ENCODE measurements around the gene FPGS. TPM values are rescaled to one million over a fixed set of nuclear protein-coding genes. Genes with fewer than 3 reads are reported as not detected.

The FPGS gene
- total RNA-seq, 2 donors from 2014 or later: 53.4 to 57.6 TPM

GRCh38 chr9:127850286-127850830 is 47.7 kb downstream of the FPGS start:
- ATAC-seq (replicated peaks in 1 of 2) (no peak), DNase-seq (no peak)
- Mint-ChIP-seq H3K36me3 (ENCODE audit: insufficient read depth in 2 of 2) (peaks cover 14 to 17% of the 10 kb centered on the region in 2 donors), H3K4me3 (no peak overlapping the region), H3K27ac (no peak overlapping the region), H3K9me3 (peaks cover 10 to 11% of the 10 kb centered on the region in 2 donors), H3K27me3 (ENCODE audit: low read depth) (no peaks in the 10 kb centered on the region), H3K4me1 (ENCODE audit: low read depth) (peaks cover 32% of the 10 kb centered on the region)

DNA sequence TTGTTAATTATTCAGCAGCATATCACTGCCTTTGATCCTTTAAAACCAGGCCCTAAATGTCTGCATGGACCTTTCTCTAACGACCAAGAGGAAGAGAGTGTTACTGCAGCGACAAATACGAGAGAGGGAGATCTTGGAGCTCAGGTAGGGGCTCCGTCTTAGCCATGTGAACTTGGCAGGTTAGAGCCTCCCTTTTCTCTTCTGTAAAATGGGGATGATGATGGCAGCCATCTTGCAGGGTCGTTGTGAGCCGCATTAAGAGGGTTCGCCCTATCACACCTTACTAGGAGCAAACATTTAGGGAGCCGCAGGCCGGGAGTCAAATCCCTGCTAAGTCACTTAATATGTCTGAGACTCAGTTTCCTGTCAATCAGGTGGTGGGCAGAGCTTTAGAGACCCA is 50.1 kb downstream of the FPGS start:
- H3K9me3 Mint-ChIP-seq: peaks cover 10 to 11% of the 10 kb centered on the region in 2 donors
- peaks cover 40% of the 10 kb centered on the region for H3K4me1 Mint-ChIP-seq (ENCODE audit: low read depth)
- H3K27ac Mint-ChIP-seq: no peak overlapping the region
- no peak for ATAC-seq (replicated peaks in 1 of 2)
- peaks cover 14 to 17% of the 10 kb centered on the region in 2 donors for H3K36me3 Mint-ChIP-seq (ENCODE audit: insufficient read depth in 2 of 2)
- H3K4me3 Mint-ChIP-seq: peak overlapping the region; percentile 18 to 92
- H3K27me3 Mint-ChIP-seq (ENCODE audit: low read depth): no peaks in the 10 kb centered on the region
- DNase-seq: no peak

DNA sequence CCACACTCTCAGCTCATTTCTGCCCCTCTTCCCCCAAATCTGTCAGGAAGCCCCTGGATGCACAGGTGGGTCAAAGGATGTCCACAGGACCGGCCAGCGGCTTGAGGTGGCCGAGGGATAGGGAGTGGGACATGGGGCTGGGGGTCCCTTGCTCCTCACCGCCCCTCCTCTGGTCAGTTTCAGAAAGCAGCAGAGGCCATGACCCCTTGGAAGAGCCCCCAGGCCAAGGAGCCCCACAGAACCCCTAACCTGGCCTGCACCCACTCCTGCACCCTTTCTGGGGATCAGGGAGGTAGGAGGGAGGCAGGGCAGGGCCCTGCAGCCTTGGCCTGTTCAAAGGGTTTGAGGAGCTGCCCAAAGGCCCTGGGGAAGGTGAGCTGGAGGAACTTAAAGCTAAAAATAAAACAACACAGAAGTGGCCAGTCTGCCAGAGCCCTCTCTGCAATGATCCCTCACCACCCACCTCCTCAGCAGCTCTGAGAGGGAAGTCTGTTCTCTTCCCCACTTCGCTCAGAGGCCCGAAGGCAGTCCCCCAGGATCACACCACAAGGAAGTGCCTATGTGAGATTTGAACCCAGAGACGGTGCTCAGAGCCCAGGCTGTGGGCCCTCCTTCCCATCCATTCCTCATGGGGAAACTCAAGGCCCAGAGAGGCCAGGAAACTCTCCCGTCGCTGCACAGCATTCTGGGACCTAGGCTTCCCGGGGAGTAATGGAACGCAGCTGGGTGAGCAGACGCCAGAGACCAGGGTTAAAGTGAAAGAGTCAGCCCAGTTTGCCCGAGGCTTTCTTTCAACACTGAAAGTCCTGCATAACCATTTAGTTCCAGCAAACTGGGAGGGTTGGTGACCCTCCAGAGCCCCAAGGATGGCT is 50.9 kb downstream of the FPGS start:
- ATAC-seq (replicated peaks in 1 of 2) (peak; percentile 32 to 36), DNase-seq (no peak)
- Mint-ChIP-seq H3K36me3 (ENCODE audit: insufficient read depth in 2 of 2) (peaks cover 11 to 15% of the 10 kb centered on the region in 2 donors), H3K27ac (peak overlapping the region; percentile 91), H3K4me1 (ENCODE audit: low read depth) (peaks cover 43% of the 10 kb centered on the region), H3K9me3 (peaks cover 10 to 11% of the 10 kb centered on the region in 2 donors), H3K4me3 (peak overlapping the region; percentile 92 to 93), H3K27me3 (ENCODE audit: low read depth) (no peaks in the 10 kb centered on the region)

DNA sequence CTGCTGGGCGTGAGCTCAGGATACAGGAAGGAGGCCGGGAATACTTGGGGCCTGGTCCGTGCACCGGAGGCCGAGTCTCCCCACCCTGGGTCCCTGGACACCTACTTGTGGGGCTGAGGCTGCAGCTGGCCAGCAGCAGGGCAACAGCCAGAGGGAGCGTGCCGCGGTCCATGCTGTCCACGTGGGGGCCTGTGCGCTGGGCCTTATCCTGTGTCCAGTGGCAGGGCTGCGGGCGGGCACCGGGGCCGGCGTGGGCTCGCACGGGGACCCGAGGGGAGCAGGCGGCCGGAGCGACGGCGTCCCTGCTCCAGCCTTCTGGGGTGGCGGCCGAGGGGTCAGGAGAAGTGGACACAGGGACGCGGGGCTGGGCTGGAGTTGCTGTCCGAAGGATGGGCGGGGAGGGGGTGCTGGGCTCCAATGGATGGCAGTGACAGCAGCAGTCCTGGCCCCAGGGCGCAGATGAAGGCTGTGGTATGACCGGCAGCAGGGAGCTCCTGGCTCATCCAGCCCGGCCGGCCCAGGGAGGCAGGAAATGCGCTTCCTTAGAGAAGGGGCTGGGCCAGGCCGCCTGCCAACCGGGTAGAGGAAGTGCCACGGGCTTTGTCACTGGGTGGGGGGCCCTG is 51.6 kb downstream of the FPGS start, which contains the start of gene ENG:
Gene ENG, minus strand, starts transcription at position 475 of the 623 bp plus-strand sequence. Its CDS starts 303 bp downstream, at position 172.
- peak; percentile 65 to 80 for ATAC-seq (replicated peaks in 1 of 2)
- Mint-ChIP-seq H3K9me3 (peaks cover 4 to 6% of the 10 kb centered on the region in 2 donors), H3K27ac (peak within 1 kb of the TSS; percentile 91), H3K4me3 (peak within 1 kb of the TSS; percentile 92 to 93), H3K27me3 (ENCODE audit: low read depth) (no peaks in the 10 kb centered on the region), H3K4me1 (ENCODE audit: low read depth) (peaks cover 43% of the 10 kb centered on the region), H3K36me3 (ENCODE audit: insufficient read depth in 2 of 2) (peaks cover 3 to 7% of the 10 kb centered on the region in 2 donors)
- peak; percentile 41 to 55 for DNase-seq

DNA sequence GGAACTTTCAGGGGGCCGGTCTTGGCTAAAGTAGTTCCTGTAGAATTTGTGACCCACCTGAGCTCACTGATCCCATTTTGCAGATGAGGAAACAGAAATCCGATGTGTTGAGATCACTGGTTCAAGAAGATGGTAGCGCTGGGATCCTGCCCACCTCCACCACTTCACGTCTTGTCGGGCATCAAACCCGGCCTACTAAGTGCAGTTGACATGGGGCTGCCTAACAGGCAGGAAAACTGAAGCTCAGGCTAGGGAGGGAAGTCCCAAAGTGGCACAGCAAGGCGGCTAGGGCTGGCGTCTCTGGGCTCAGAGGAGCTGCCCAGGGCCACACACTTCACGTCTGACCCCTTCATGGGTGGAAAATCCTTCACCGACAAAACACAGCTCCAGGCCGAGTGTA is 52.3 kb downstream of the FPGS start:
- DNase-seq (no peak), ATAC-seq (replicated peaks in 1 of 2) (no peak)
- Mint-ChIP-seq H3K4me3 (peak overlapping the region; percentile 29 to 49), H3K27ac (no peak overlapping the region), H3K27me3 (ENCODE audit: low read depth) (no peaks in the 10 kb centered on the region), H3K36me3 (ENCODE audit: insufficient read depth in 2 of 2) (peaks cover 1 to 5% of the 10 kb centered on the region in 2 donors), H3K9me3 (peaks cover 1 to 3% of the 10 kb centered on the region in 2 donors), H3K4me1 (ENCODE audit: low read depth) (peaks cover 43% of the 10 kb centered on the region)

GRCh38 chr9:127855522-127855921 is 52.8 kb downstream of the FPGS start:
- H3K4me3 Mint-ChIP-seq: peak overlapping the region; percentile 29 to 51
- no peak for ATAC-seq (replicated peaks in 1 of 2)
- peaks cover 0 to 2% of the 10 kb centered on the region in 2 donors for H3K9me3 Mint-ChIP-seq
- no peak for DNase-seq
- peak overlapping the region; percentile 70 for H3K27ac Mint-ChIP-seq
- peaks cover 1 to 2% of the 10 kb centered on the region in 2 donors for H3K36me3 Mint-ChIP-seq (ENCODE audit: insufficient read depth in 2 of 2)
- no peaks in the 10 kb centered on the region for H3K27me3 Mint-ChIP-seq (ENCODE audit: low read depth)
- peaks cover 43% of the 10 kb centered on the region for H3K4me1 Mint-ChIP-seq (ENCODE audit: low read depth)

DNA sequence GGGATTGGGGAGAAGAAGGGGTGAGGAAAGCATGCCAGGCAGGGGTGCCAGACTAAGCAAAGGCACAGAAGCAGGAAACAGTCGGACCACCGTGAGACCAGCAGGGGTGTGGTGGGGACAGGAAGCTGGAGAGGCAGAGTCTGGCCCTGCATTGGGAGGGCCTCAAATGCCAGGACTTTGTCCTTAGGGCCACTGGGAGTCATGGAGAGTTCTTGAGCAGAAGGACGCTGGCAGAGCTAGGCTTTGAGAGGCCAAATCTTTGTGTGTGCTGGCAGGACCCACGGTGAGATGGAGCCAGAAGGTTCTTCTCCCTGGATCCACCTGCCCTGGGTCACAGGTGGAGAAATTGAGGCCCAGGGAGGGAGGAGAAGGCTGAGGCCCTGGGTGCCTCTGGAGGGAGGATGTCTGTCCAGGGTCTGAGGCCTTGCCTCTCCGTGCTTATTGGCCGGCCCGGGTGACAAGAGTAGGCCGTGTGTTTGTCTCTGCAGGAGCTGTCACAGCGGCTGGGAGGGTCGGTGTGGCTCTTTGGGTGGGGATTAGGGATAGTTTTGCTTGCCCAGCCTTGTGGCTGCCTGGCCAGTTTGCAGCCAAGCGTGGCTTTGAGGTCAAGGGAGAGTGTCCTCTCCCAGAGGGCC is 53.5 kb downstream of the FPGS start:
- Mint-ChIP-seq H3K9me3 (no peaks in the 10 kb centered on the region), H3K4me1 (ENCODE audit: low read depth) (peaks cover 43% of the 10 kb centered on the region), H3K27ac (no peak overlapping the region), H3K4me3 (no peak overlapping the region), H3K27me3 (ENCODE audit: low read depth) (no peaks in the 10 kb centered on the region), H3K36me3 (ENCODE audit: insufficient read depth in 2 of 2) (no peaks in the 10 kb centered on the region)
- DNase-seq (no peak), ATAC-seq (replicated peaks in 1 of 2) (no peak)

DNA sequence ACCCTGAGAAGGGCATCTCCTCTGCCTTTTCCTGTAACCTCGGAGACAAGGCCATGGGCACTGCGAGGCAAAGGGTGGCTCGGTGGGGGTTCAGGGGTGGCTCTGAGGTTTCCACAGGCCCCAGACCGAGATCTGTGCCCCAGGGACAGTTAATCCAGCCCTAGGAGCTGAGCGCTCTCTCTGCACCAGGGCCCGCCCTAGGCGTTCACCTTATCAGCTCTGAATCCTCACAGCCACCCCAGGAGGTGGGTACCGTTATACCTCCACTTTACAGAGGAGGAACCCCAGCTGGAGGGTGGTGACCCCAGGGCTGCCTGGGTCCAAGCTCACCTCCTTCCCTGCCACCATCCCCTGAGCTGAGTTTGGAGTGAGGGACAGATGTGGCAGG is 54.0 kb downstream of the FPGS start:
- Mint-ChIP-seq H3K4me1 (ENCODE audit: low read depth) (peaks cover 40% of the 10 kb centered on the region), H3K36me3 (ENCODE audit: insufficient read depth in 2 of 2) (no peaks in the 10 kb centered on the region), H3K27ac (no peak overlapping the region), H3K27me3 (ENCODE audit: low read depth) (no peaks in the 10 kb centered on the region), H3K4me3 (no peak overlapping the region), H3K9me3 (no peaks in the 10 kb centered on the region)
- ATAC-seq (replicated peaks in 1 of 2) (no peak), DNase-seq (no peak)

DNA sequence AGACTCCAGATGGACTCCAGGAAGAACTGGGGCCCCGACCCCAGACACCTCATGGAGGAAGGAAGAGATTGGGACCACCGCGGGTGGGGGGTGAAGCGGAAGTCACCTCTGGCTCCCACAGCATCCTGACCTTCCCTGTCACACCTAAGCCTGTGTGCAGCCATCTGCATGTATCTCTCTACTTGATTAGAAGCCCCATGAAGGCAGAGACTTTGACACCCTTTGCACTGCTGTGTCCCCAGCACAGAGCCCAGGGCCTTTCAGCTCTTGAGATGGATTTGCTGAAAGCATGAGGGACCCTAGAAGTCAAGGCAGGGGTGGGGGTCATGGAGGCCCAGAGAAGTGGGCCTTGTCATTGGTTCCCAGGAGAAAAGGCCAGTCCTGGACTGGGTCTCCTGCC is 54.6 kb downstream of the FPGS start:
- no peaks in the 10 kb centered on the region for H3K27me3 Mint-ChIP-seq (ENCODE audit: low read depth)
- H3K36me3 Mint-ChIP-seq (ENCODE audit: insufficient read depth in 2 of 2): no peaks in the 10 kb centered on the region
- no peak overlapping the region for H3K27ac Mint-ChIP-seq
- ATAC-seq (replicated peaks in 1 of 2) (no peak), DNase-seq (no peak)
- no peak overlapping the region for H3K4me3 Mint-ChIP-seq
- peaks cover 34% of the 10 kb centered on the region for H3K4me1 Mint-ChIP-seq (ENCODE audit: low read depth)
- H3K9me3 Mint-ChIP-seq: no peaks in the 10 kb centered on the region

DNA sequence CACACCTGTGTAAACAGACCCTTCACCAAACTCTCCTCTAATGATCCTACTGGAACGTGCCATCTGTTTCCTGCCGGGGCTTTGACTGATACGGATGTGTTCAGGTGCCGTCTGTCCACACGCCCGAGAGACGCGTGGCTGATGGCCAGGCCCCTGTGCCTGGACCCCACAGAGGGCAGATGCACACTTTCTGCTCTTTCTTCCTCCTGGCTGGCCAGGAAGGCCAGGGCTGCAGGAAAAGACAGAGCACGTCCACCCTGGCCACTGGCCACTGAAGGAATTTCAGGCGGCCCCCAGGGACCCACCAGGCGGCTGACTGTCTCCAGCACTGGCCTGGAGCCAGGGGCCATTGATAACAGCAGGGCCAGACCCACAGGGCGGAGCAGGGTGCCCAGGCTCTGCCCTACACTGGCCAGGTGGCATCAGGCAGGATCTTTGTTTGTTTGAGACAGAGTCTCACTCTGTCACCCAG is 55.4 kb downstream of the FPGS start:
- no peak for ATAC-seq (replicated peaks in 1 of 2)
- DNase-seq: no peak
- peak overlapping the region; percentile 63 for H3K27ac Mint-ChIP-seq
- no peak overlapping the region for H3K4me3 Mint-ChIP-seq
- peaks cover 33% of the 10 kb centered on the region for H3K4me1 Mint-ChIP-seq (ENCODE audit: low read depth)
- H3K36me3 Mint-ChIP-seq (ENCODE audit: insufficient read depth in 2 of 2): no peaks in the 10 kb centered on the region
- H3K27me3 Mint-ChIP-seq (ENCODE audit: low read depth): no peaks in the 10 kb centered on the region
- H3K9me3 Mint-ChIP-seq: no peaks in the 10 kb centered on the region

DNA sequence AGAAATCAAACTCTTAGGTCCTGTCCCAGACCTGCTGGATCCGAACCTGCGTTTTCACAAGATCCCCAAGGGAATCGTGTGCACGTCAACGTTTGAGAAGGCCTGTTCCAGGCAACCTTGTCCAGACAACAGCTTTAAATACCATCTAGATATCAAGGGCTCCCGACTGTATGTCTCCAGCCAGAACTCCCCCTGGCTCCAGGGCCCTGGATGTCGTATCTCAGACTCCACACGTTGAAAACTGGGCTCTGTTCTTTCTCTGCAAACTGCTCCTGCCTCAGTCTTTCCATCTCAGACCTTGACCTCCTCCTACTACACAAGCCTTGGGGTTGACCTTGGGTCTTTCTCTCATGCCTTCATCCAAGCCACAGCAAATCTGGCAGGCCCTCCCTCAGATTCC is 57.6 kb downstream of the FPGS start:
- Mint-ChIP-seq H3K4me1 (ENCODE audit: low read depth) (peaks cover 28% of the 10 kb centered on the region), H3K27ac (no peak overlapping the region), H3K27me3 (ENCODE audit: low read depth) (no peaks in the 10 kb centered on the region), H3K9me3 (no peaks in the 10 kb centered on the region), H3K4me3 (no peak overlapping the region), H3K36me3 (ENCODE audit: insufficient read depth in 2 of 2) (peaks cover 0 to 1% of the 10 kb centered on the region in 2 donors)
- ATAC-seq (replicated peaks in 1 of 2) (no peak), DNase-seq (no peak)

- Mint-ChIP-seq H3K27ac (no peak overlapping the region), H3K9me3 (no peaks in the 10 kb centered on the region), H3K4me3 (no peak overlapping the region), H3K36me3 (ENCODE audit: insufficient read depth in 2 of 2) (peaks cover 1% of the 10 kb centered on the region in 2 donors), H3K4me1 (ENCODE audit: low read depth) (peaks cover 29% of the 10 kb centered on the region), H3K27me3 (ENCODE audit: low read depth) (no peaks in the 10 kb centered on the region)
- ATAC-seq (replicated peaks in 1 of 2) (no peak), DNase-seq (no peak)
Observed at GRCh38 chr9:127860779-127861178, 58.1 kb downstream of the FPGS start.
